Parathyroid adenoma (tissue), 2 donors: ENCODE results near the gene ARPP21.

Experiments used
- H2AFZ ChIP-seq: fragments of 300-600 bp; sonication (generic); one replicate; pipeline ENCODE4 v1.7.0; 2017; ENCODE audit warnings: antibody characterized with exemption, mild to moderate bottlenecking
- H3K27ac ChIP-seq: fragments of 300-600 bp; sonication (generic); one replicate; pipeline ENCODE4 v1.7.0; 2017
- H3K27me3 ChIP-seq: fragments of 300-600 bp; sonication (generic); one replicate; pipeline ENCODE4 v1.7.0; 2017; ENCODE audit warnings: low read length; ENCODE audit not compliant: control insufficient read depth, insufficient read depth
- H3K36me3 ChIP-seq: fragments of 300-600 bp; sonication (generic); one replicate; pipeline ENCODE4 v1.7.0; 2017; ENCODE audit warnings: low read length; ENCODE audit not compliant: control insufficient read depth, insufficient read depth
- H3K4me1 ChIP-seq: fragments of 300-600 bp; sonication (generic); one replicate; pipeline ENCODE4 v1.7.0; 2017; ENCODE audit warnings: control low read depth
- H3K4me2 ChIP-seq: fragments of 300-600 bp; sonication (generic); one replicate; pipeline ENCODE4 v1.7.0; 2017; ENCODE audit warnings: low read length
- H3K4me3 ChIP-seq: fragments of 300-600 bp; sonication (generic); one replicate; pipeline ENCODE4 v1.7.0; 2017; ENCODE audit warnings: low read depth, low read length
- H3K79me2 ChIP-seq: fragments of 300-600 bp; sonication (generic); one replicate; pipeline ENCODE4 v1.7.0; 2017; ENCODE audit warnings: control low read depth
- H3K9ac ChIP-seq: fragments of 300-600 bp; sonication (generic); one replicate; pipeline ENCODE4 v1.7.0; 2017; ENCODE audit warnings: mild to moderate bottlenecking
- H3K9me3 ChIP-seq: fragments of 300-600 bp; sonication (generic); one replicate; pipeline ENCODE4 v1.7.0; 2017; ENCODE audit warnings: low read length; ENCODE audit not compliant: control insufficient read depth
- TF ChIP-seq, protein P1 (sequence below): fragments of 300-600 bp; sonication (generic); IDR thresholded peaks from one replicate; pipeline ENCODE4 v1.7.0; 2017; ENCODE audit warnings: antibody characterized with exemption, mild to moderate bottlenecking
- donor health status: primary hyperparathyroidism.

The ARPP21 gene

GRCh38 chr3:35663471-35663870 is 24.1 kb downstream of the ARPP21 start:
- Histone ChIP-seq H3K4me2 (no peak overlapping the region), H3K36me3 (no peaks in the 10 kb centered on the region), H3K9ac (no peak overlapping the region), H3K4me1 (no peaks in the 10 kb centered on the region), H3K79me2 (no peaks in the 10 kb centered on the region), H3K9me3 (peaks cover under 1% of the 10 kb centered on the region), H2AFZ (no peak overlapping the region), H3K4me3 (no peak overlapping the region), H3K27me3 (no peaks in the 10 kb centered on the region), H3K27ac (no peak overlapping the region)
- TF ChIP-seq, protein P1, sequence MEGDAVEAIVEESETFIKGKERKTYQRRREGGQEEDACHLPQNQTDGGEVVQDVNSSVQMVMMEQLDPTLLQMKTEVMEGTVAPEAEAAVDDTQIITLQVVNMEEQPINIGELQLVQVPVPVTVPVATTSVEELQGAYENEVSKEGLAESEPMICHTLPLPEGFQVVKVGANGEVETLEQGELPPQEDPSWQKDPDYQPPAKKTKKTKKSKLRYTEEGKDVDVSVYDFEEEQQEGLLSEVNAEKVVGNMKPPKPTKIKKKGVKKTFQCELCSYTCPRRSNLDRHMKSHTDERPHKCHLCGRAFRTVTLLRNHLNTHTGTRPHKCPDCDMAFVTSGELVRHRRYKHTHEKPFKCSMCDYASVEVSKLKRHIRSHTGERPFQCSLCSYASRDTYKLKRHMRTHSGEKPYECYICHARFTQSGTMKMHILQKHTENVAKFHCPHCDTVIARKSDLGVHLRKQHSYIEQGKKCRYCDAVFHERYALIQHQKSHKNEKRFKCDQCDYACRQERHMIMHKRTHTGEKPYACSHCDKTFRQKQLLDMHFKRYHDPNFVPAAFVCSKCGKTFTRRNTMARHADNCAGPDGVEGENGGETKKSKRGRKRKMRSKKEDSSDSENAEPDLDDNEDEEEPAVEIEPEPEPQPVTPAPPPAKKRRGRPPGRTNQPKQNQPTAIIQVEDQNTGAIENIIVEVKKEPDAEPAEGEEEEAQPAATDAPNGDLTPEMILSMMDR: no peak

GRCh38 chr3:35664460-35664919 is 25.2 kb downstream of the ARPP21 start:
- H3K36me3 ChIP-seq: no peaks in the 10 kb centered on the region
- no peaks in the 10 kb centered on the region for H3K4me1 ChIP-seq
- no peak overlapping the region for H3K9ac ChIP-seq
- no peaks in the 10 kb centered on the region for H3K27me3 ChIP-seq
- TF ChIP-seq, protein P1: no peak
- no peak overlapping the region for H3K27ac ChIP-seq
- no peaks in the 10 kb centered on the region for H3K79me2 ChIP-seq
- no peak overlapping the region for H2AFZ ChIP-seq
- H3K4me2 ChIP-seq: no peak overlapping the region
- H3K4me3 ChIP-seq: no peak overlapping the region
- H3K9me3 ChIP-seq: peaks cover 2% of the 10 kb centered on the region

GRCh38 chr3:35665390-35666055 is 26.2 kb downstream of the ARPP21 start:
- no peak overlapping the region for H3K9ac ChIP-seq
- no peak overlapping the region for H3K27ac ChIP-seq
- H3K79me2 ChIP-seq: no peaks in the 10 kb centered on the region
- no peak overlapping the region for H2AFZ ChIP-seq
- H3K4me1 ChIP-seq: no peaks in the 10 kb centered on the region
- peaks cover 2% of the 10 kb centered on the region for H3K9me3 ChIP-seq
- no peaks in the 10 kb centered on the region for H3K27me3 ChIP-seq
- TF ChIP-seq, protein P1: no peak
- H3K36me3 ChIP-seq: no peaks in the 10 kb centered on the region
- no peak overlapping the region for H3K4me3 ChIP-seq
- no peak overlapping the region for H3K4me2 ChIP-seq

GRCh38 chr3:35666888-35667287 is 27.6 kb downstream of the ARPP21 start:
- no peak overlapping the region for H3K27ac ChIP-seq
- H3K4me3 ChIP-seq: no peak overlapping the region
- H2AFZ ChIP-seq: no peak overlapping the region
- no peak overlapping the region for H3K4me2 ChIP-seq
- no peaks in the 10 kb centered on the region for H3K27me3 ChIP-seq
- no peak overlapping the region for H3K9ac ChIP-seq
- peaks cover 2% of the 10 kb centered on the region for H3K9me3 ChIP-seq
- H3K4me1 ChIP-seq: no peaks in the 10 kb centered on the region
- no peaks in the 10 kb centered on the region for H3K79me2 ChIP-seq
- TF ChIP-seq, protein P1: no peak
- H3K36me3 ChIP-seq: no peaks in the 10 kb centered on the region

DNA sequence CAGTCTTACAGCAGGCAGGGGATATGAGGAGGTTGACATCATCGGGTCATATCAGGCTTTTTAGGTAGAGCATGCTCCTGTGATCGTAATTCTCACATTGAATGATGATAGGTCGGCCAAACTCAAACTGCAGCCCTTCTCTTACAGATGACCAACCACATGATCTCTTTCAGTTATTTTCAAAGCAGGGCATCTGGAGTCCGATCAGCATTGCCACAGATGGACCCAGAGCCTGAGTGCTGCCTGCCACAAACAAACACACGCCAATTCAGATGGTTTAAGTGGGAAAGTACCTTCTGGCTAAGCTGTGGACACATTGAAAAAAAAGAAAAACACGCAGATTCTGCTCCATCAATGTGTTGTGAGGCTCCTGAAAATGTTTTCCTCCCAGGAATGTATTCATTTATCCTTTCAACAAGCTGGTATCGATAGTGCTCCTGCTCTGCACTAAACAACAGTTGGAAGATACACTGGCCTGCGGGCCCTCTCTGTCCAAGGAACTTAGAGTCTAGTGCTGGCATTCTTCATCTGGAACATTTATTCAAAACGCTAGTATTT is 31.2 kb downstream of the ARPP21 start:
- Histone ChIP-seq H3K27me3 (no peaks in the 10 kb centered on the region), H3K4me1 (no peaks in the 10 kb centered on the region), H3K27ac (no peak overlapping the region), H3K36me3 (no peaks in the 10 kb centered on the region), H3K9me3 (peaks cover 2% of the 10 kb centered on the region), H3K9ac (no peak overlapping the region), H2AFZ (no peak overlapping the region), H3K79me2 (no peaks in the 10 kb centered on the region), H3K4me2 (no peak overlapping the region), H3K4me3 (no peak overlapping the region)
- TF ChIP-seq, protein P1: no peak
